Effector memory CD4-positive, alpha-beta T cell (primary cell): ENCODE results near the gene FAM131A.
A peak's percentile ranks its signal among the peaks of the same experiment; 100 is the strongest.

Experiments
- DNase-seq, 3 donors: peaks; one replicate each; pipeline ENCODE4 v3.0.0-alpha.2; 2020
- H3K27ac ChIP-seq: 2 replicates; pipeline ENCODE4 v1.7.0; 2013; ENCODE audit warnings: mild to moderate bottlenecking, low read length, moderate library complexity; ENCODE audit not compliant: insufficient read depth, poor library complexity, severe bottlenecking
- H3K27me3 ChIP-seq: replicated peaks from 2 replicates; pipeline ENCODE4 v1.7.0; 2013; ENCODE audit warnings: mild to moderate bottlenecking, low read length; ENCODE audit not compliant: insufficient read depth, control insufficient read depth, poor library complexity, severe bottlenecking
- H3K36me3 ChIP-seq: 2 replicates; pipeline ENCODE4 v1.7.0; 2013; ENCODE audit warnings: mild to moderate bottlenecking, low read length, moderate library complexity; ENCODE audit not compliant: control insufficient read depth, insufficient read depth
- H3K4me1 ChIP-seq: 2 replicates; pipeline ENCODE4 v1.7.0; 2013; ENCODE audit warnings: low read length, mild to moderate bottlenecking; ENCODE audit not compliant: control insufficient read depth, insufficient read depth, poor library complexity, severe bottlenecking
- H3K4me3 ChIP-seq: 2 replicates; pipeline ENCODE4 v1.7.0; 2013; ENCODE audit warnings: low read length, low read depth, mild to moderate bottlenecking; ENCODE audit not compliant: insufficient read depth, poor library complexity, severe bottlenecking
- H3K9me3 ChIP-seq: 2 replicates; pipeline ENCODE4 v1.7.0; 2013; ENCODE audit warnings: mild to moderate bottlenecking, low read length, moderate library complexity; ENCODE audit not compliant: control insufficient read depth

The FAM131A gene

GRCh38 chr3:184349563-184350470 is 12.4 kb downstream of the FAM131A start:
- Histone ChIP-seq H3K27me3 (no peaks in the 10 kb centered on the region), H3K36me3 (no peaks in the 10 kb centered on the region), H3K27ac (no peak overlapping the region), H3K9me3 (no peaks in the 10 kb centered on the region), H3K4me1 (no peaks in the 10 kb centered on the region), H3K4me3 (no peak overlapping the region)
- DNase-seq: no peak

GRCh38 chr3:184350618-184351017 is 13.2 kb downstream of the FAM131A start:
- Histone ChIP-seq H3K27ac (no peak overlapping the region), H3K9me3 (no peaks in the 10 kb centered on the region), H3K4me3 (no peak overlapping the region), H3K4me1 (no peaks in the 10 kb centered on the region), H3K36me3 (no peaks in the 10 kb centered on the region), H3K27me3 (no peaks in the 10 kb centered on the region)
- DNase-seq: no peak

GRCh38 chr3:184351511-184352148 is 14.2 kb downstream of the FAM131A start:
- Histone ChIP-seq H3K27ac (no peak overlapping the region), H3K4me1 (no peaks in the 10 kb centered on the region), H3K36me3 (no peaks in the 10 kb centered on the region), H3K9me3 (no peaks in the 10 kb centered on the region), H3K27me3 (no peaks in the 10 kb centered on the region), H3K4me3 (no peak overlapping the region)
- no peak for DNase-seq

GRCh38 chr3:184352149-184352785 is 14.9 kb downstream of the FAM131A start:
- no peaks in the 10 kb centered on the region for H3K27me3 ChIP-seq
- no peak for DNase-seq
- no peak overlapping the region for H3K4me3 ChIP-seq
- no peaks in the 10 kb centered on the region for H3K9me3 ChIP-seq
- no peaks in the 10 kb centered on the region for H3K4me1 ChIP-seq
- no peaks in the 10 kb centered on the region for H3K36me3 ChIP-seq
- H3K27ac ChIP-seq: no peak overlapping the region

GRCh38 chr3:184352897-184353545 is 15.6 kb downstream of the FAM131A start:
- H3K36me3 ChIP-seq: no peaks in the 10 kb centered on the region
- DNase-seq: no peak

GRCh38 chr3:184353546-184353941 is 16.1 kb downstream of the FAM131A start:
- Histone ChIP-seq H3K36me3 (no peaks in the 10 kb centered on the region), H3K4me3 (no peak overlapping the region), H3K4me1 (no peaks in the 10 kb centered on the region), H3K9me3 (no peaks in the 10 kb centered on the region), H3K27ac (no peak overlapping the region), H3K27me3 (no peaks in the 10 kb centered on the region)
- no peak for DNase-seq

More at GRCh38 chr3:184352897-184353545, 15.6 kb downstream of the FAM131A start:
- Histone ChIP-seq H3K27me3 (no peaks in the 10 kb centered on the region), H3K4me3 (no peak overlapping the region), H3K27ac (no peak overlapping the region), H3K4me1 (no peaks in the 10 kb centered on the region), H3K9me3 (no peaks in the 10 kb centered on the region)

- H3K36me3 ChIP-seq: no peaks in the 10 kb centered on the region
- H3K27ac ChIP-seq: no peak overlapping the region
- H3K4me3 ChIP-seq: no peak overlapping the region
- DNase-seq: peak; percentile 24 to 48 (median 36)
- H3K9me3 ChIP-seq: no peaks in the 10 kb centered on the region
- H3K4me1 ChIP-seq: no peaks in the 10 kb centered on the region
- H3K27me3 ChIP-seq: no peaks in the 10 kb centered on the region
Measured at GRCh38 chr3:184354121-184354728, 16.8 kb downstream of the FAM131A start.

- Histone ChIP-seq H3K27ac (no peak overlapping the region), H3K4me3 (no peak overlapping the region), H3K36me3 (no peaks in the 10 kb centered on the region), H3K4me1 (no peaks in the 10 kb centered on the region), H3K27me3 (no peaks in the 10 kb centered on the region), H3K9me3 (no peaks in the 10 kb centered on the region)
- no peak for DNase-seq
Measured at GRCh38 chr3:184354754-184355153, 17.4 kb downstream of the FAM131A start.

- DNase-seq: no peak
- Histone ChIP-seq H3K36me3 (no peaks in the 10 kb centered on the region), H3K4me3 (no peak overlapping the region), H3K9me3 (no peaks in the 10 kb centered on the region), H3K27ac (no peak overlapping the region), H3K27me3 (no peaks in the 10 kb centered on the region), H3K4me1 (no peaks in the 10 kb centered on the region)
Measured at GRCh38 chr3:184355261-184356040, 18.1 kb downstream of the FAM131A start.
